Gastrocnemius medialis (tissue), 4 donors: ENCODE measurements around the gene FSIP1.

Experiments
- POLR2A ChIP-seq, 2 donors: fragments of 450-650 bp; IDR thresholded peaks; one replicate each; pipeline ENCODE4 v1.6.1; 2017; ENCODE audit warnings: antibody characterized with exemption in 2 of 2, mild to moderate bottlenecking in 2 of 2, moderate library complexity in 2 of 2
- TF ChIP-seq, protein P1 (sequence below), 5 experiments: fragments of 450-650 bp in 3 of 5; fragments of 200-600 bp in 2 of 5; sonication (generic) in 2 of 5; IDR thresholded peaks in 4 of 5; conservative IDR thresholded peaks in 1 of 5; 1 replicate in 4 of 5; 2 replicates in 1 of 5; pipeline ENCODE4 v1.5.1; 2016 to 2019; ENCODE audit warnings: antibody characterized with exemption in 5 of 5, mild to moderate bottlenecking in 3 of 5, moderate library complexity in 3 of 5

DNA sequence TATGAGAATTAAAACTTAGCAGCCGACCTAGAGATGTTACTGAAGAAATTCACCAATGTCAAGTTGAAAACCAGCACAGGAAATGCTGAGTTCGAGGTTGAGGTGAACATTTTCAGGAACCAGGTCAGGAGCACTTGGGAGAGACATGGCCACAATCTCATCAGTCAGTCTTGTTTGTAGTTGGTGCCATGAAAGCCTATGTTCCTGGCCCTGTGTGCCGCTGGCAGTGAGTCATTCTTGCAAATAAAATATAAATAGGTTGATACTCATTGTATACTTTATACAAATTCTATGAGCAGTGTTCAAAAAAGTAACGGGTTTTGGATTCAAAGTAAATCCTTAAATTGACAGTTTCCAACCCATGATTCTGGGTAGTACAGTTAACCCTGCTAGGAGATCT, 1.5 kb upstream of the FSIP1 start:
- TF ChIP-seq, protein P1, sequence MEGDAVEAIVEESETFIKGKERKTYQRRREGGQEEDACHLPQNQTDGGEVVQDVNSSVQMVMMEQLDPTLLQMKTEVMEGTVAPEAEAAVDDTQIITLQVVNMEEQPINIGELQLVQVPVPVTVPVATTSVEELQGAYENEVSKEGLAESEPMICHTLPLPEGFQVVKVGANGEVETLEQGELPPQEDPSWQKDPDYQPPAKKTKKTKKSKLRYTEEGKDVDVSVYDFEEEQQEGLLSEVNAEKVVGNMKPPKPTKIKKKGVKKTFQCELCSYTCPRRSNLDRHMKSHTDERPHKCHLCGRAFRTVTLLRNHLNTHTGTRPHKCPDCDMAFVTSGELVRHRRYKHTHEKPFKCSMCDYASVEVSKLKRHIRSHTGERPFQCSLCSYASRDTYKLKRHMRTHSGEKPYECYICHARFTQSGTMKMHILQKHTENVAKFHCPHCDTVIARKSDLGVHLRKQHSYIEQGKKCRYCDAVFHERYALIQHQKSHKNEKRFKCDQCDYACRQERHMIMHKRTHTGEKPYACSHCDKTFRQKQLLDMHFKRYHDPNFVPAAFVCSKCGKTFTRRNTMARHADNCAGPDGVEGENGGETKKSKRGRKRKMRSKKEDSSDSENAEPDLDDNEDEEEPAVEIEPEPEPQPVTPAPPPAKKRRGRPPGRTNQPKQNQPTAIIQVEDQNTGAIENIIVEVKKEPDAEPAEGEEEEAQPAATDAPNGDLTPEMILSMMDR (IDR thresholded peaks at IDR 0.05 in 4 of 5, conservative IDR thresholded peaks at IDR 0.05 in 1 of 5): no peak
- no peak for TF ChIP-seq POLR2A (IDR thresholded peaks at IDR 0.05)
